Coronary artery (tissue), 2 donors: ENCODE measurements around the gene PRDM4.

Experiments
- DNase-seq: peaks from one replicate; pipeline ENCODE4 v3.0.0-alpha.2; 2017; ENCODE audit warnings: low spot score
- H3K27ac ChIP-seq, 2 donors: fragments of 200-600 bp; sonication (generic); one replicate each; pipeline ENCODE4 v1.5.1; 2016 to 2019
- H3K4me3 ChIP-seq: fragments of 200-600 bp; sonication (generic); 2 replicates; pipeline ENCODE4 v1.5.1; 2016; ENCODE audit warnings: mild to moderate bottlenecking, moderate library complexity
- CTCF ChIP-seq: fragments of 200-600 bp; sonication (generic); IDR thresholded peaks from one replicate; pipeline ENCODE4 v1.5.1; 2019; ENCODE audit warnings: antibody characterized with exemption

The PRDM4 gene

DNA sequence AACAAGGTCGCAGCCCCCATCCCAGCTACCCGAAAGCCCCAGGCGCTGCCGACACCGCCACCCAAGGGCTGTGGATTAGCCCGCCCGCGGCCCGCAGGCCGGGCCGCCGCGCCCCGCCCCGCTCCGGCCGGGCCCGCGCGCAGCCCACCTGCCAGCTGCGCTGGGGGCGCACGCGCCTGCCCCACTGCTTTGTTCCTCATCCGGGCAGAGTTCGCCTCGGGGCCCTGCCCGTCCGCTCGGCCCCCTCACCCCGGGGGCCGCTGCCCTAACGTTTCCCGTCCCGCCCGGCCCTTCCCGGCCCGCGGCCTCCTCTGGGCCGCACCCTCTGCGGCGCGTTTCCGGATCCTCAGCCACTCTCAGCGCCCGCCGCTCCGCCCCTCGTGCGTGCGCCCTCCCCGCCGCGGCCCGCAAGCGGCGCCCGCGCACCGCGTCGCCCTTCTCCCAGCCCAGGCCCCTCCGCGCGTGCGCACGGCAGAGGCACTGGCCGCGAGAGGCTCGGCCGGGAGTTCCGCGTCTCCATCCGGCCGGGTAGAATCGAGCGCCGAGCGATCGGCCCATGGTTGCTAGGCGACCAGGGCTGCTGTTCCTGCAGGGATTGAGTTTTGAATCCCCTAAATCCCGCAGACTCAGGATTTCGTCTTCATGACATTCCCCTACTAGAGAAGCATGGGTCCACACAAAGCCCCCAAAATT, at the start of gene PRDM4:
PRDM4 (minus strand) TSS at position 329 of the 693 bp plus-strand sequence. CDS start 622 bp downstream, outside the sequence.
- peak; percentile 95 for DNase-seq
- peak within 1 kb of the TSS; percentile 42 to 84 for H3K27ac ChIP-seq
- no peak for TF ChIP-seq CTCF
- H3K4me3 ChIP-seq = peak within 1 kb of the TSS; percentile 85

- Histone ChIP-seq H3K4me3 (no peak overlapping the region), H3K27ac (no peak overlapping the region)
- no peak for TF ChIP-seq CTCF
- peak; percentile 49 for DNase-seq
Observed at GRCh38 chr12:107807471-107808150, 46.7 kb upstream of the PRDM4 start.

DNA sequence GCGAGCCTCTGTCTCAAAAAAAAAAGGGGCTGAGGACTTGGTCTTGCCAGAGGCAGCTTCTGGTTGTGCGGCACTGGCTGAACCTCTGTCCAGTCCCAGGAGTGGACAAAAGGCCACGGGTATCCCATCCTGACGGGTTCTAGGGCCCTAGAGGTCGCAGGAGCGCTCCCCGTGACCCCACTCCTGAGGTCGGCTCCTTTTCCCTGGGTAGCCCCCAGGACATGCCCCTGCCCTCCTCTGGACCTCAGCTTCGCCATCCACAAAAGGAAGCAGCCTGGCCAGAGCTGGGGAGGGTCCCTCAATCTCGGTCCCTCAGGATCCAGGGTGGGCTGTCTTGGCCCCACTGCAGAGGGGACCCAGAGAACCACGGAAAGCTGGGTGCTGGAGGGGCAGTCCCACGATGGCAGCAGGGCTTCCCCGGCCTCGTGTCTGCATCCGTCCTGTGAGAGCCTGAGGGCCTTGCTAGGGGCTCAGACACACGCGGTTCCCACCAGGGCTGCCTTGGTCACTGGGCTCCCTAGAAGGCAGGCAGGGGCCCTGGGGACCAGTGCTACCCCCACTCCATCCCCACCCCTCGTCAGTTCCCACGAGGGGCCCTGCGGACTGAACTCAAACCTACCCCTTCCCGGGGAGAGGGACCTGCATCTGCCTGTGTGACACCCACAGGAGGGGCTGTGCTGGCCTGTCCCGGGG, 44.7 kb upstream of the PRDM4 start:
- no peak overlapping the region for H3K27ac ChIP-seq
- H3K4me3 ChIP-seq = no peak overlapping the region
- DNase-seq = peak; percentile 66
- TF ChIP-seq CTCF = no peak

GRCh38 chr12:107803092-107803491, 42.2 kb upstream of the PRDM4 start:
- H3K27ac ChIP-seq = no peak overlapping the region
- no peak for DNase-seq
- no peak overlapping the region for H3K4me3 ChIP-seq
- TF ChIP-seq CTCF = no peak

- no peak for TF ChIP-seq CTCF
- no peak overlapping the region for H3K27ac ChIP-seq
- no peak overlapping the region for H3K4me3 ChIP-seq
- DNase-seq = no peak
Observed at GRCh38 chr12:107801150-107801549, 40.2 kb upstream of the PRDM4 start.

GRCh38 chr12:107798580-107798979, 37.6 kb upstream of the PRDM4 start:
- H3K4me3 ChIP-seq = no peak overlapping the region
- no peak overlapping the region for H3K27ac ChIP-seq
- peak; percentile 12 for DNase-seq
- no peak for TF ChIP-seq CTCF
